ENCODE data around the gene FAM174C. TPM values are rescaled to one million over a fixed set of nuclear protein-coding genes. Genes with fewer than 3 reads are reported as not detected.
"Not testable (repeated sequence)": the region's sequence is repeated elsewhere in the genome, so short reads cannot be mapped to it uniquely, and the experiment has no call there.

Gene FAM174C
- total RNA-seq, 1 donor from 2014 or later = 64.8 TPM

DNA sequence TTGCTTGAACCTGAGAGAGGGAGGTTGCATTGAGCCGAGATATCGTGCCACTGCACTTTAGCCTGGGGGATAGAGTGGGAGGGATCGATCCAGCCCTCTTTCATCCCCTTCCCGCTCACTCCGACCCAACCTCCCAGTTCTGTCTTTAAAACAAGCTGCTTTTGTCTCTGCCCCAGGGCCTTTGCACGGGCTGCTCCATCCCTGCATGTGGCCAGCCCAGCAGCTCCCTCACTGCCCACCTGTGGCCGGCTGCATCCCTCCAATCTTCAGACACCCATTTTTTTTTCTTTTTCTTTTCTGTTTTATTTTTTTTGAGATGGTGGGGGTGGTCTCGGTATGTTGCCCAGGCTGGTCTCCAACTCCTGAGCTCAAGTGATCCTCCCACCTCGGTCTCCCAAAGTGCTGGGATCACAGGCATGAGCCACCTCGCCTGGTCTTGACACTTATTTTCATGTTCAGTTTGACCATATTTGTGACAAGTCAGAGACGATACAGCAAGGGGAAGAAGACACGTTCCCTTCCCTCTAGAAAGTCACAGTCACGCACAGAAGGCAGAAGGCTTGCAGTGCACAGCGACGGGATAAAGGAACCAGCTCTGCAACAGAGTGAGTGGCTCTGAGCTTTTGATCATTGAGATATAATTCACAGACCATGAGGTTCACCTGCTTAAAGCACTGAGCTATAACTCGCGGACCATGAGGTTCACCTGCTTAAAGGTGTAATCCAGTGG, 42.1 kb downstream of the FAM174C start:
- peaks cover 6% of the 10 kb centered on the region for H3K27me3 ChIP-seq
- intact Hi-C loops (cut with DNase I) = no loop called here
- TF ChIP-seq, protein P1, sequence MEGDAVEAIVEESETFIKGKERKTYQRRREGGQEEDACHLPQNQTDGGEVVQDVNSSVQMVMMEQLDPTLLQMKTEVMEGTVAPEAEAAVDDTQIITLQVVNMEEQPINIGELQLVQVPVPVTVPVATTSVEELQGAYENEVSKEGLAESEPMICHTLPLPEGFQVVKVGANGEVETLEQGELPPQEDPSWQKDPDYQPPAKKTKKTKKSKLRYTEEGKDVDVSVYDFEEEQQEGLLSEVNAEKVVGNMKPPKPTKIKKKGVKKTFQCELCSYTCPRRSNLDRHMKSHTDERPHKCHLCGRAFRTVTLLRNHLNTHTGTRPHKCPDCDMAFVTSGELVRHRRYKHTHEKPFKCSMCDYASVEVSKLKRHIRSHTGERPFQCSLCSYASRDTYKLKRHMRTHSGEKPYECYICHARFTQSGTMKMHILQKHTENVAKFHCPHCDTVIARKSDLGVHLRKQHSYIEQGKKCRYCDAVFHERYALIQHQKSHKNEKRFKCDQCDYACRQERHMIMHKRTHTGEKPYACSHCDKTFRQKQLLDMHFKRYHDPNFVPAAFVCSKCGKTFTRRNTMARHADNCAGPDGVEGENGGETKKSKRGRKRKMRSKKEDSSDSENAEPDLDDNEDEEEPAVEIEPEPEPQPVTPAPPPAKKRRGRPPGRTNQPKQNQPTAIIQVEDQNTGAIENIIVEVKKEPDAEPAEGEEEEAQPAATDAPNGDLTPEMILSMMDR (IDR thresholded peaks at IDR 0.05) = no peak
- TF ChIP-seq POLR2AphosphoS5 (IDR thresholded peaks at IDR 0.05; ENCODE audit: insufficient read depth in 1 of 2, low read depth in 1 of 2) = no peak
- no peak for TF ChIP-seq POLR2A (IDR thresholded peaks at IDR 0.05)

DNA sequence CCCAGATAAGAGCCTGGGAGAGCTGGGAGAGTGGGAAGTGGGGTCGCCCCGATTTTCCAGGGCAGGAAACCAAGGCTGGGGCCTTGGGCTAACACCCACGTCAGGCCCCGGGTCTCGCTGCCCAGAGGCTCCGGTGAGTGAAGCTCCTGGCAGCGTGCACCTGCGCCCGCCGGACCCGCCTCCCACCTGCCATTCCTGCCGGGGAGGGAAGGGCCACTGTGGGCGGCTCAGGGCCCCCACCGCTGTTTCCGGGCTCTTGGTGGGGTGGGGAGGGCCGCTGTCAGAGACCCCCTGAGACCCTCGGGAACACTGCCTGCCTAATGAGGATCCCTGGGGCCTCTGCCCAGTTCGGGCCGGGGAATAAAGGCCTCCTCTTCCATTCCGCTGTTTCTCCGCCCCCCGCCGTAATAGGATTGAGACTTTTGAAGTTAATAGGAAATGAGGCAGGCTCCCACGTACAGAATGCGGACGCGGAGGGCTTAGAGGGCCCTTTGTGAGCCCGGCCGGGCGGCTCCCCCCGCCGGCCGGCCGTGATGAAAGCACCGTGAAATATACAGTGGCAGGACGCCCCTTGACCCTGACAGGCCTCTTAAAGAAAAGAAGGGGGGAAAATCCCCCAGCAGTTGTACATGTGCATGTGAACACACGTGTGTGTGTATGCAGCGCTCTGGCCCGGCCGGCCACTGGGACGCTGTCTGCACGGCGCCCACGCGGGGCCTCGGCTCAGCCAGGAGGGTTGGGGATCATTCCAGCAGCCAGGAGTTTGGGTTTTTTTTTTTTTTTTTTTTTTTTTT, 43.5 kb downstream of the FAM174C start:
- TF ChIP-seq POLR2A (IDR thresholded peaks at IDR 0.05) = no peak
- TF ChIP-seq, protein P1 (IDR thresholded peaks at IDR 0.05) = no peak
- no peak for TF ChIP-seq POLR2AphosphoS5 (IDR thresholded peaks at IDR 0.05; ENCODE audit: insufficient read depth in 1 of 2, low read depth in 1 of 2)
- intact Hi-C loops (cut with DNase I) = no loop called here
- Histone ChIP-seq H3K4me1 (peaks cover 11% of the 10 kb centered on the region), H3K4me3 (no peak overlapping the region), H3K36me3 (no peaks in the 10 kb centered on the region), H3K27ac (no peak overlapping the region), H3K9me3 (no peaks in the 10 kb centered on the region), H3K27me3 (peaks cover 6% of the 10 kb centered on the region)
- no peak for DNase-seq (ENCODE audit: extremely low spot score in 2 of 2)

More for the DNA sequence above, 42.1 kb downstream of the FAM174C start:
- Histone ChIP-seq H3K27ac (no peak overlapping the region), H3K9me3 (no peaks in the 10 kb centered on the region), H3K4me1 (peaks cover 11% of the 10 kb centered on the region), H3K36me3 (no peaks in the 10 kb centered on the region), H3K4me3 (no peak overlapping the region)
- DNase-seq (ENCODE audit: extremely low spot score in 2 of 2) = no peak

DNA sequence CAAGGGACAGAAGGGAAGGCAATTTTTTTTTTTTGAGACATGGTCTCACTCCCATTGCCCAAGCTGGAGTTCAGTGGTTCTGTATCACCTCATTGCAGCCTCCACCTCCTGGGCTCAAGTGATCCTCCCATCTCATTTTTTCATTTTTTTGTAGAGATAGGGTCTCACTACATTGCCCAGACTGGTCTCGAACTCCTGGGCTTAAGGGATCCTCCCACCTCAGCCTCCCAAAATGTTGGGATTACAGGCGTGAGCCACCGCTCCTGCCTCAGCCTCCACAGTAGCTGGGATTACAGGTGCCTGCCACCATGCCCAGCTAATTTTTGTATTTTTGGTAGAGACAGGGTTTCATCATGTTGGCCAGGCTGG, 44.9 kb downstream of the FAM174C start:
- H3K27me3 ChIP-seq; H3K36me3 ChIP-seq; DNase-seq (ENCODE audit: extremely low spot score in 2 of 2); intact Hi-C loops (cut with DNase I); H3K9me3 ChIP-seq; H3K4me3 ChIP-seq; H3K27ac ChIP-seq: not testable (repeated sequence)
- peaks cover 20% of the 10 kb centered on the region for H3K4me1 ChIP-seq

DNA sequence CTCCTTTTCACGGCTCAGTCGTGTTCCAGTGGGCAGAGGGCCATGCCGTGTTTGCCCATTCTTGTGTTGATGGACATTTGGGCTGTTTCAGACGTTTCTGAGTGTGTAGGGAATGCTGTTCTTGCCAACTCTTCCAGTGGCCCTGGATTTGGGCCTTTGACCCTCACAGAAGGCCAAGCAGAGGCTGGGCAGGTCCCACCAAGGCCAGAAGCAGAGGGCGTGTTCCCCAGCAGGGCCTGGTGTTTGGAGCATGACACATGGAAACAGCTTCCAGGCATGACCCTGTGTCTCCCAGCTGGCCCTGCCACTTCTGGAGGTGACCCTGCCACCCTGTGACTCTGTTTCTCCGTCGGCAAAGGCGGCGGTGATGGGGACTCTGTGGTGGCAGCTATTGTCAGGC, 46.2 kb downstream of the FAM174C start:
- Histone ChIP-seq H3K27me3 (peaks cover 6% of the 10 kb centered on the region), H3K4me3 (no peak overlapping the region), H3K36me3 (no peaks in the 10 kb centered on the region), H3K4me1 (peaks cover 15% of the 10 kb centered on the region), H3K27ac (no peak overlapping the region), H3K9me3 (no peaks in the 10 kb centered on the region)
- intact Hi-C loops (cut with DNase I) = no loop called here
- DNase-seq (ENCODE audit: extremely low spot score in 2 of 2) = no peak
- TF ChIP-seq POLR2A (IDR thresholded peaks at IDR 0.05) = no peak
- no peak for TF ChIP-seq POLR2AphosphoS5 (IDR thresholded peaks at IDR 0.05; ENCODE audit: insufficient read depth in 1 of 2, low read depth in 1 of 2)
- TF ChIP-seq, protein P1 (IDR thresholded peaks at IDR 0.05) = no peak

DNA sequence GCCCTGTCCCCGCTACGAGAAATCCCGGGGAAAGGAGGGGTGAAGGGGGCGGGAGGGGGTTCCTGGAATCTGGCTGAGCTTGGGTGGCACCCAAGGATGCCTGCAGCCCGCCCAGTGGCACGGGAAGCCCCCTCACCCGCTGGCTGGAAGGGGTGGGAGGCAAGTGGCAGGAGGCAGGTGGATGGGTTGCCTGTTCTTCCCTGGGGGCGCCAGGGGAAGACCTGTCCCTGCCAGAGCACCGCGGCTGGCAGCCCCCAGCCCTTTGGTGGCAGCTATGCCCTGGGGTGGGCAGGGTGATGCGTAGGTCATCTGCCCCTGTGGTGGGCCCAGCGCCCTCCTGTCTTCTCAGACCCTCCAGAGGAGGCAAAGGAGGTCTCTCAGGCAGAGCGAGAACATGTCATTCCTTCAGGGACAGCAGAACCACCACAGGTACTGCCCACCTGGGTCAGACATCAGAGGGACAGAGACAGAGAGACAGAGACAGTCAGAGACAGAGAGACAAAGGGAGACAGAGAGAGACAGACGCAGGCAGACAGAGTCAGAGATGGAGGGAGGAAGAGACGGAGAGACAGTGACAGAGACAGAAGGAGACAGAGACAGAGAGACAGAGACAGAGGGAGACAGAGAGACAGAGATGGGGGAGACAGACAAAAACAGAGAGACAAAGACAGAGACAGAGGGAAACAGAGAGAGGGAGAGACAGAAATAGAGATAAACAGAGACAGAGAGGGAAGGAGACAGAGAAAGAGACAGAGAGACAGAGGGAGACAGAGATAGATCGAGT, 47.1 kb downstream of the FAM174C start:
- peaks cover 15% of the 10 kb centered on the region for H3K4me1 ChIP-seq
- TF ChIP-seq, protein P1 (IDR thresholded peaks at IDR 0.05) = no peak
- TF ChIP-seq POLR2A (IDR thresholded peaks at IDR 0.05) = no peak
- no peak for TF ChIP-seq POLR2AphosphoS5 (IDR thresholded peaks at IDR 0.05; ENCODE audit: insufficient read depth in 1 of 2, low read depth in 1 of 2)
- DNase-seq (ENCODE audit: extremely low spot score in 2 of 2) = no peak
- no peaks in the 10 kb centered on the region for H3K36me3 ChIP-seq
- peaks cover 6% of the 10 kb centered on the region for H3K27me3 ChIP-seq
- intact Hi-C loops (cut with DNase I) = no loop called here
- H3K9me3 ChIP-seq = no peaks in the 10 kb centered on the region
- H3K27ac ChIP-seq = no peak overlapping the region
- H3K4me3 ChIP-seq = no peak overlapping the region

Data from vagina (tissue), 2 donors.